Skeletal muscle satellite cell (primary cell): ENCODE results near the gene CTXN1. TPM values are rescaled to one million over a fixed set of nuclear protein-coding genes. Genes with fewer than 3 reads are reported as not detected.

Experiments
- H3K27me3 ChIP-seq: 2 replicates; pipeline ENCODE4 v1.7.0; 2013; ENCODE audit warnings: low read length; ENCODE audit not compliant: control insufficient read depth, insufficient read depth
- H3K36me3 ChIP-seq: 2 replicates; pipeline ENCODE4 v1.7.0; 2013; ENCODE audit warnings: mild to moderate bottlenecking, control low read depth, low read length; ENCODE audit not compliant: insufficient read depth
- H3K4me1 ChIP-seq: 2 replicates; pipeline ENCODE4 v1.7.0; 2013; ENCODE audit warnings: low read length; ENCODE audit not compliant: control insufficient read depth, insufficient read depth
- H3K4me2 ChIP-seq: 2 replicates; pipeline ENCODE4 v1.7.0; 2013; ENCODE audit warnings: mild to moderate bottlenecking, low read length
- H3K4me3 ChIP-seq: 2 replicates; pipeline ENCODE4 v1.7.0; 2013; ENCODE audit warnings: low read length
- H3K9ac ChIP-seq: 2 replicates; pipeline ENCODE4 v1.7.0; 2013; ENCODE audit warnings: mild to moderate bottlenecking, low read depth, low read length, moderate library complexity
- H3K9me3 ChIP-seq: replicated peaks from 2 replicates; pipeline ENCODE4 v1.7.0; 2013; ENCODE audit warnings: mild to moderate bottlenecking, control low read depth, low read length
- total RNA-seq: library from RNA; depleted of rRNA; stranded (reverse); fragments of >200 nt; gene quantifications from 2 replicates; pipeline ENCODE4 v1.2.3, GENCODE V29; 2012; rRNA removed

Gene CTXN1
- 0.66 and 0.76 TPM in 2 replicates for total RNA-seq

DNA sequence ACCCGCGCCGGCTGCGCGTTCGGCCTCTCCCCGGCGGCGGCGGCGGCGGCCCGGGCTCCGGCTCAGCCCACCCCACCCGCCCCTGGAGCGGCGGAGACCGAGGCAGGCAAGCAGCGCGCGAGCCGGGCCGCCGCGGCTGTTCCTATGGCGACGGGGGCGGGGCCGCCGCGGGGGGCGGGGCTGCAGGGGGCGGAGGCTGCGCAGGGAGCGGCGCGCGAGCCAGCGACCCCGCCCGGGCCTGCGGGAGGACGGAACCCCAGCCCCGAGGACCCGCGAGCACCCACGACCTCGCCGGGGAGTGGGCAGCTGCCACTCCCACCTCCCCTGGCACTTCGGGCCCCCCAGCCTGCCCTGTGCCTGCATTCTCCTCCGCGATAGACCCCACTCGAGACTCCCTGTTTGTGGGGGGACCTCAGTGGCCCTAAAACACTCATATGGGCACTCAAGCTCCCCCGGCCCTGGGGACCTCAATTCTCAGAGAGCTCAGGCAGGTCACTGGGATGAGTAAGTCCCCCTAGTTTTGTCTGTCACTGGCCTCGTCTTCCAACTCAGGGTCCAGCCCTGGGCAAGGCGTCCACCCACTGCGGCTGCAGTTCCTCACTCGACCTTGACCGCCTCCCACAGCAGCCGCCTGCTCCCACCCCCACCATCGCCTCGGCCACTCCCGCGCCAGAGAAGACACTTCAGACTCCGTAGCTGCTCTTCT, at the start of gene CTXN1:
Gene CTXN1 (minus strand): TSS at position 115 of the 706 bp plus-strand sequence. CDS start 597 bp downstream, outside the sequence.
- H3K4me1 ChIP-seq: peaks cover 56% of the 10 kb centered on the region
- H3K36me3 ChIP-seq: peaks cover 30% of the 10 kb centered on the region
- H3K4me3 ChIP-seq: peak within 1 kb of the TSS; percentile 72
- peak within 1 kb of the TSS; percentile 87 for H3K4me2 ChIP-seq
- H3K27me3 ChIP-seq: no peaks in the 10 kb centered on the region
- no peaks in the 10 kb centered on the region for H3K9me3 ChIP-seq
- peak within 1 kb of the TSS; percentile 52 for H3K9ac ChIP-seq

DNA sequence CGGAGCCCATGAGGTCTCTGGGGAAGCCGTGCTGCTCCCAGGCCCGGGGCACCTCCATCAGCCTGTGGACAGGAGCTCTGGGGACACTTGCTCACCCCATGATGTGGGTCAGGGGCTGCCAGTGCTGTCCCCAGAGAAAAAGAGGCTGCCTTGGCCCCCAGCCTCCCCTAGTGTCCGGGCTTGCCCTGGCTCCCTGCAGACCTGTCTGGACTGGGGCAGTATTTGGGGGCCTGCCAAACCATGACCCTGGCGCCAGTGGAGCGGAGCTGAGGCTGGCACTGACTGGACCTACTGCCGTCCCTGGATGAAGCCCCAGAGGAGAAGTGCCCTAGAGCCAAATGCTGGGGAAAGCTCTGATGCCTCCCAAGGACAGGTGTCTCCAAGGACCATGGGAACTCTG, 49.1 kb upstream of the CTXN1 start:
- Histone ChIP-seq H3K4me2 (no peak overlapping the region), H3K27me3 (no peaks in the 10 kb centered on the region), H3K4me1 (no peaks in the 10 kb centered on the region), H3K9me3 (no peaks in the 10 kb centered on the region), H3K4me3 (no peak overlapping the region), H3K36me3 (peaks cover 70% of the 10 kb centered on the region), H3K9ac (no peak overlapping the region)

DNA sequence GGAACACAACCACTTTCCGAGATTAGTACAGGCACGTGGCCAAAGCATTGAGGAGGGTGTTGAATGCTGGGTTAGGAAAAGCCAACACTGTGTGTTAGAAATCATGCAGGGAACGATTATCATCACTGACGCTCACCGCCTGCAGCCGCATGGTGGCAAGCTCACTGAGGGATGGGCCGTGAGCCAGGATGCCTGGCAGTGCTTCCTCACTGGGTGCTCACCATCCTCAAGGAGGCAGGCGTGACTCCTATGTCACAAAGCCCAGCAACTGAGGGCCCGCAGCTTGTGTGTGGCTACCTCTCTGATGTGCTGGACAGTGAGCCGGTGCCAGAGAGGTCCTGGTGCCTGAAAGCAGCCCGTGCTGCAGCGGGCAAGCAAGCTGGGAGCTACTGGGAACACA, 47.9 kb upstream of the CTXN1 start:
- Histone ChIP-seq H3K36me3 (peaks cover 68% of the 10 kb centered on the region), H3K4me3 (no peak overlapping the region), H3K9me3 (no peaks in the 10 kb centered on the region), H3K9ac (no peak overlapping the region), H3K4me1 (no peaks in the 10 kb centered on the region), H3K27me3 (no peaks in the 10 kb centered on the region), H3K4me2 (no peak overlapping the region)

- Histone ChIP-seq H3K4me2 (no peak overlapping the region), H3K9me3 (no peaks in the 10 kb centered on the region), H3K27me3 (no peaks in the 10 kb centered on the region), H3K4me3 (no peak overlapping the region), H3K4me1 (no peaks in the 10 kb centered on the region), H3K9ac (no peak overlapping the region), H3K36me3 (peaks cover 61% of the 10 kb centered on the region)
Observed at GRCh38 chr19:7971553-7972520, 45.9 kb upstream of the CTXN1 start.

GRCh38 chr19:7970716-7971448, 44.9 kb upstream of the CTXN1 start:
- H3K4me1 ChIP-seq: no peaks in the 10 kb centered on the region
- H3K27me3 ChIP-seq: no peaks in the 10 kb centered on the region
- H3K9me3 ChIP-seq: no peaks in the 10 kb centered on the region
- no peak overlapping the region for H3K4me2 ChIP-seq
- H3K9ac ChIP-seq: no peak overlapping the region
- peaks cover 64% of the 10 kb centered on the region for H3K36me3 ChIP-seq
- H3K4me3 ChIP-seq: no peak overlapping the region

DNA sequence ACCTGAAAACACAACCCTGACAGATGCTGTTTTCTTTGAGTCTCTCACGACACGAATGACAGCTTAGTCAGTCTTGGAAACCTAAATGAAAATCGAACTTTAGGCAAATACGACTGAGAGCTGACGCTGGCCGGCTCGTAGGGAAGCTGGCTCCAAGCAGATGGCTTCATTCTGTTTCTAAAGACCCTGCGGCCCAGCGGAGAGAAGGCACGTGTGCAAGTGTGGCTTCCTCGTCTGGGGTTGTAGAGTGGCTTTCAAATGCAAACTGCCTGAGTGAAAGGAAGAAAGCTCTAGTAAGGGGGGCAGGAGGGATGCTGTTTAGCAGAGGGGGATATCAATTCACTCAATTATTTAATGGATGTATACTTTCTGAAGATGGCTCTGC, 43.6 kb upstream of the CTXN1 start:
- Histone ChIP-seq H3K4me3 (no peak overlapping the region), H3K9ac (no peak overlapping the region), H3K27me3 (no peaks in the 10 kb centered on the region), H3K36me3 (peaks cover 62% of the 10 kb centered on the region), H3K4me1 (no peaks in the 10 kb centered on the region), H3K9me3 (no peaks in the 10 kb centered on the region), H3K4me2 (no peak overlapping the region)

DNA sequence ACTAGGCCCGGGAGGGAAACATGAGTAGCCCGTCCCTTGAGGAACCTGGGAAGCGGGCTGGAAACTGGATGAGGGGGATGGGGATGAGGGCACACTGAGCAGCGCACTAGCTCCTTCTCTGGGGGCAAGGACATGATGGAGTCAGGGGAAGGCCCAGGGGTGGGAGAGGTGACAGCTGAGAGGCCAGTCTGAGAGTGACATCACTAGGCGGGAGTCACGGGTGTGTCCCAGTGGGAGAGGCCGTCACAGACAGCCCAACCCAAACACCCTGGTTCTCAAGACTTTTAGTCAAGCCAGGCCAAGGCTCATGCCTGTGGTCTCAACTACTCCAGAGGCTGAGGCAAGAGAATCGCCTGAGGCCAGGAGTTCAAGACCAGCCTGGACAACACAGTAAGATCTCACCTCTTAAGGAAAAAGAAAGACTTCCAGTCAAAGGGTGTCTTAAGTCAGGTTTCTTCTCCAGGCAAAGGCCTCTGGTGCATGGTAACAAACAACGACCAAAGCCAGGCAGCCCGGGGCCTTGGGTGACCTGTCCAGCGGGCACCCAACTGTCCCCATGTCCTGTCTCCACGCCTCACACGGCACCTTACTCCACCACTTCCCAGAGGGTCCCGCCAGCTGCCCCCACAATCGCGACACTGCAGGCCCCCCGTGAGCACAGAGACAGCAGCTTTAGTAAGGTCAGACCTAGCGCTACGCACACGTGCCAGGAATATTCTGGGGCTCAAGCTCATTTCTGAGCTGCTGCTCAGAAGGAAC, 43.0 kb upstream of the CTXN1 start:
- Histone ChIP-seq H3K9me3 (no peaks in the 10 kb centered on the region), H3K36me3 (peaks cover 60% of the 10 kb centered on the region), H3K27me3 (no peaks in the 10 kb centered on the region)

GRCh38 chr19:7968008-7968795, 42.3 kb upstream of the CTXN1 start:
- Histone ChIP-seq H3K36me3 (peaks cover 60% of the 10 kb centered on the region), H3K9me3 (no peaks in the 10 kb centered on the region), H3K27me3 (no peaks in the 10 kb centered on the region), H3K4me3 (no peak overlapping the region), H3K4me2 (no peak overlapping the region), H3K9ac (no peak overlapping the region), H3K4me1 (no peaks in the 10 kb centered on the region)

More for the DNA sequence above, 43.0 kb upstream of the CTXN1 start:
- H3K4me2 ChIP-seq: no peak overlapping the region
- no peak overlapping the region for H3K4me3 ChIP-seq
- H3K9ac ChIP-seq: no peak overlapping the region
- no peaks in the 10 kb centered on the region for H3K4me1 ChIP-seq

GRCh38 chr19:7965921-7966665, 40.2 kb upstream of the CTXN1 start:
- H3K4me3 ChIP-seq: no peak overlapping the region
- H3K4me1 ChIP-seq: no peaks in the 10 kb centered on the region
- peaks cover 65% of the 10 kb centered on the region for H3K36me3 ChIP-seq
- H3K4me2 ChIP-seq: no peak overlapping the region
- no peaks in the 10 kb centered on the region for H3K27me3 ChIP-seq
- H3K9ac ChIP-seq: no peak overlapping the region
- H3K9me3 ChIP-seq: no peaks in the 10 kb centered on the region
